Amygdala (tissue), 56 donors: ENCODE results near the gene TCF25.
A peak's percentile ranks its signal among the peaks of the same experiment; 100 is the strongest.
"Not testable (repeated sequence)": the region's sequence is repeated elsewhere in the genome, so short reads cannot be mapped to it uniquely, and the experiment has no call there.

Experiments used
- DNase-seq, 56 donors: peaks; one replicate each; lab custom pipeline; 2025; lab: John Stamatoyannopoulos, UW

The TCF25 gene

DNA sequence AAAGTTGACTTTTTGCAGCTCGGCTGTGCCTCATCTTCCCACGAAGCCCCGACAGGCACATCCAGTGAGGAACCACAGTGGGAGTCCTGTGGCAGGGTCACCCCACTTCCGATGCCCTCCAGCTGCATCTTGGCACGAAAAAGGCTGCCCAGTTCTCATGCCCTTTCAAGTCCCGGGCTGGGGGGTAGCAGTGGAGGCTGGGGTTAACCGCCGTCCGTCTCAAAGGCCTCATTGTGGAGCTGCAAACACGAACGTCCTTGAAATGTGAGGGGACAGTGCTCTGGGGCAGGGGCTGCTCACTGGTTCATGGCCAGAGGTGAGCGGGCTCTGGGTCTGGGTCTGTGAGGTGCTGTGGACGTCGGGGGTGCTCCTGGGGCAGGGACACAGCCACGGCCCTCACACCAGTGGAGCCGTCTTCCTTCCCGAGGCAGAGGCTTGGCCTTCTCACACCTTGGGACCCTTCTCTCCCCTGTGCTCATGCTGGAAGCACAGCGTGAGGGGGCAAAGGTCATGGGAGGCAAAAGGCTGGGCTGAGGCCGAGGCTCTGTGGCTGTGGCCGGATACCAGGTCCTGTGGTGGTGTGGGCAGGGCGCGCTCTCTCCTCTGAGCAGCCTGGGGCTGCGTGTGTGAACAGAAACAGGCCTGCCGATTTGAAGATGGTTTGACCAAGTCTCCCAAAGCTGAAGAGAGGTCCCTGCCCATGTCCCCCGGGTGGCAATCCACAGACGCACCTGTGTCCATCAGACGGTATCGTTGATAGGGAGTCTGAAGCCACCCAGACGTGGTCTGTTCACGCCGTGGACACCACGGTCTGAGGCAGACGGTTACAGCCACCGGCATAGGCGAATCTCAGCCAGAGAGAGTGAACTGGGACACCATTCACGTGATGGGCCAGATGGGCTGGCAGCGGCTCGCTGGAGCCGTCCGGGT lies 42.2 kb downstream of the TCF25 start:
- peak in 11 of 56 donors; percentile 4 to 49 (median 19) for DNase-seq

DNA sequence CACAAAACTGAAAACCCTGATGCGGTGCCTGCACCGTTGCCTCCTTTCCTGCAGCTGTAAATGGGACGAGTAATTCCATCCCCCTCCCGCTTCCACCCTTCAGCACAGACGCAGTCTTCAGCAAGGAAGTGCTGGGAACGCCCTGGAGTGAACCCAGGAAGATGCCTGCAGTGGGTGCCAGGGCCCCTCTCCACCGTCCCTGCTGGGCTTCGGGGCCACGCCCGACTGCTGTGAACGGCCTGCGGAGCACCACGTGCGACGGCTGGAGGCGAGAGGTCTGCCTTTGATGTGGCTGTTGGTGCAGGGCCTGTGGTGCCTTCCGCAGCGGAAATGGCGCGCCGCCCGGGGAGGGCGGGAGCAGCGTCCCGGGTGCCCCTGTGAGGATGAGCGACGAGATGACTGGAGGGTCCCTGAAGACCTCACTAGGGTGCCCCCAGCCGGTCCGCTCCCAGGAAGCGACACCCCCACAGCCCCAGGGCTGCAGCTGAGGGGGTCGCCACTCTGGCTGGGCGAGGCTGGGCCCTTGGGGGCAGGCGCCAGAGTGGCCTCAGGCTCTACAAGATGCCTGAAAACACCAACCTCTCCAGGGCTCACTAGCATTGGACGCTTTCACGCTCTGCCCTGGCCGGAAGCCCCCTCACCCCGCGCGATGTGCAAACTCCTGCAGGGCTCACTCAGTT lies 44.5 kb downstream of the TCF25 start:
- peak in 24 of 56 donors; percentile 11 to 63 (median 38) for DNase-seq

DNA sequence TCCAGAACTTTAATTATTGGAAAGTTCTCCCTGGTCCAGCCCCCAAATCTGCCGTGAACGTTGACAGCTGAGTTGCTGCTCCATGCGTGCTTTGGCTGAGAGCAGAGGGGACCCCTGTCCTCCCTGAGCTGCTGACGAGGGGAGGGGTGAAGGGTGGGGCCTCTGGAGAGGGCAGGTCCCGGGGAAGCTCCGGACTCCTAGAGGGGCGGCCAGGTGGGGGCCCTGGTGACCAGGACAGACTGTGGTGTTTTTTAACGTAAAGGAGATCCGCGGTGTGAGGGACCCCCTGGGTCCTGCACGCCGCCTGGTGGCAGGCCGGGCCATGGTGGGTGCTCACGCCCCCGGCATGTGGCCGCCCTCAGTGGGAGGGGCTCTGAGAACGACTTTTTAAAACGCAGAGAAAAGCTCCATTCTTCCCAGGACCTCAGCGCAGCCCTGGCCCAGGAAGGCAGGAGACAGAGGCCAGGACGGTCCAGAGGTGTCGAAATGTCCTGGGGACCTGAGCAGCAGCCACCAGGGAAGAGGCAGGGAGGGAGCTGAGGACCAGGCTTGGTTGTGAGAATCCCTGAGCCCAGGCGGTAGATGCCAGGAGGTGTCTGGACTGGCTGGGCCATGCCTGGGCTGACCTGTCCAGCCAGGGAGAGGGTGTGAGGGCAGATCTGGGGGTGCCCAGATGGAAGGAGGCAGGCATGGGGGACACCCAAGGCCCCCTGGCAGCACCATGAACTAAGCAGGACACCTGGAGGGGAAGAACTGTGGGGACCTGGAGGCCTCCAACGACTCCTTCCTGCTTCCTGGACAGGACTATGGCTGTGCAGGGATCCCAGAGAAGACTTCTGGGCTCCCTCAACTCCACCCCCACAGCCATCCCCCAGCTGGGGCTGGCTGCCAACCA lies 45.3 kb downstream of the TCF25 start, which contains the start of gene MC1R:
Gene MC1R (plus strand): TSS at position 410 of the 895 bp plus-strand sequence. CDS start 397 bp downstream, at position 807.
- peak in 2 of 56 donors; percentile 18 to 42 for DNase-seq

DNA sequence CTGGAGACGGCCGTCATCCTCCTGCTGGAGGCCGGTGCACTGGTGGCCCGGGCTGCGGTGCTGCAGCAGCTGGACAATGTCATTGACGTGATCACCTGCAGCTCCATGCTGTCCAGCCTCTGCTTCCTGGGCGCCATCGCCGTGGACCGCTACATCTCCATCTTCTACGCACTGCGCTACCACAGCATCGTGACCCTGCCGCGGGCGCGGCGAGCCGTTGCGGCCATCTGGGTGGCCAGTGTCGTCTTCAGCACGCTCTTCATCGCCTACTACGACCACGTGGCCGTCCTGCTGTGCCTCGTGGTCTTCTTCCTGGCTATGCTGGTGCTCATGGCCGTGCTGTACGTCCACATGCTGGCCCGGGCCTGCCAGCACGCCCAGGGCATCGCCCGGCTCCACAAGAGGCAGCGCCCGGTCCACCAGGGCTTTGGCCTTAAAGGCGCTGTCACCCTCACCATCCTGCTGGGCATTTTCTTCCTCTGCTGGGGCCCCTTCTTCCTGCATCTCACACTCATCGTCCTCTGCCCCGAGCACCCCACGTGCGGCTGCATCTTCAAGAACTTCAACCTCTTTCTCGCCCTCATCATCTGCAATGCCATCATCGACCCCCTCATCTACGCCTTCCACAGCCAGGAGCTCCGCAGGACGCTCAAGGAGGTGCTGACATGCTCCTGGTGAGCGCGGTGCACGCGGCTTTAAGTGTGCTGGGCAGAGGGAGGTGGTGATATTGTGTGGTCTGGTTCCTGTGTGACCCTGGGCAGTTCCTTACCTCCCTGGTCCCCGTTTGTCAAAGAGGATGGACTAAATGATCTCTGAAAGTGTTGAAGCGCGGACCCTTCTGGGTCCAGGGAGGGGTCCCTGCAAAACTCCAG lies 46.4 kb downstream of the TCF25 start:
- no peak for DNase-seq

DNA sequence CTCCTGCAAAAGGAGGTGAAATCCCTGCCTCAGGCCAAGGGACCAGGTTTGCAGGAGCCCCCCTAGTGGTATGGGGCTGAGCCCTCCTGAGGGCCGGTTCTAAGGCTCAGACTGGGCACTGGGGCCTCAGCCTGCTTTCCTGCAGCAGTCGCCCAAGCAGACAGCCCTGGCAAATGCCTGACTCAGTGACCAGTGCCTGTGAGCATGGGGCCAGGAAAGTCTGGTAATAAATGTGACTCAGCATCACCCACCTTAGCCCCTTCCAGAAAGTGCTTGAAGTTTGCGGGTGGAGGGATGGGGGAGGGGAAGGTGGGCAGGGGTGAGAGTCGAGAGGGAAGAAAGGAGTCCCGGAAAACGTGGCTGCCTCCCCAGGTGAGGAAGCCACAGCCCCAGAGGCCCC lies 47.3 kb downstream of the TCF25 start:
- no peak for DNase-seq

DNA sequence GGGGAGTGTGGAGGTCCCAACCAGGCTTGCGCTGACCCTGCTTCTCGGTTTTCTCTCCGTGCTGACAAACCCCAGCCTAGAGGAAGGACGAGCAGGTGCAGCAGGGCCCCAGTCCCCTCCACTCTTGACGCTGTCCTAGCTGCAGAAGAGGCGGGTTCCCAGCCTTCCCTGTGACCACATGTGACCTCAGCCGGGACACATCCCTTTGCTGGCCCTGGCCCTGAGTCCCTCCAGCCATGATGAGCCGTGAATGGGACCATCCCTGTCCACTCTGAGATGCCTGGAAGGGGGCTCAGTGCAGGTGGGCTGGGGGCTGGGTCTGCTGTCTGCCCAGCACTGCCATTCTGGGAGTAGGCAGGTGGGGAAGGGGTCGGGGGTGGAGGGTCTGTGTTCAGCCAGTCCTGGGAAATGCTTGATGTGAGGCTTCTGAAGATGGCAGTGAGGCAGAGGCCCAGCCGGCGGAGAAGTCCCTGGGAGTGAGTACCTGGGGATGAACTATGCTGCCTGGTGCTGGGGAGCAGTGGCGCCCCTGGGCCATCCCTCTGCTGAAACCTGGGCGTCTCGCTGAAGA lies 47.8 kb downstream of the TCF25 start:
- no peak for DNase-seq

DNA sequence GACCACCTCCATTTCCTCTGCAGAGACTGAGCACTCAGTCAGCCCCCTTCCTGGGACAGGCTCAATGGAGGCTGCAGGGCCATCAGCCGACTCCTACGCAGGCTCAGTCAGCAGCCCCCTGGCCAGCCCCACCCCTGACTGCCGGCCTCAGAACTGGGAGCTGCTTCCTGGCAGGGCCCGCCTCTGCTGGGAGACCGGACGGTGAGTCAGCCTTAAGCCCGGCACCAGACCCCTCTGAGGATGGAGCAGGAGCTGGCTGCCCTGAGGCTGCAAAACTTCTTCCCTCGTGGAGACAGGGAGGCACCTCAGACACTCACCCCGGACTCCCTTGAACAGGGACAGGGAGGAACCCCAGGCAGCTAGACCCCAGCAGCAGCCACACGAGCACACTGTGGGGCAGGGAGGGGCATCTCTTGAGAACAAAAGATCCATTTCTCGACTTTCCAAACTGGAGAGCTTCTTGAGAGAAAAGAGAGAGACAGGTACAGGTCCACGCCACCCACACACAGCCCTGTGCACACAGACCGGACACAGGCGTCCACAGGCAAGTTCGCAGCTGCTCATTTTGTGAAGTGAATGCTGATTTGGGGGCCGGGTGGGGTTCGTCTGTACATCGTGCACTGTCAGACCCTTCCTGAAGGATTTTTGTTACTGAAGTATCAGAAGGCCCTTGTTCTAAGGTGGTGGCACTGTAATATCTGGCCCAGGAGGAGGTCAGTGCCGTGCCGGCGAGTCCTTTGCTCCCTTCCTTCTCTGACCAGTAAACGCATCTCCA lies 48.5 kb downstream of the TCF25 start:
- peak in 8 of 56 donors; percentile 13 to 52 (median 30) for DNase-seq

DNA sequence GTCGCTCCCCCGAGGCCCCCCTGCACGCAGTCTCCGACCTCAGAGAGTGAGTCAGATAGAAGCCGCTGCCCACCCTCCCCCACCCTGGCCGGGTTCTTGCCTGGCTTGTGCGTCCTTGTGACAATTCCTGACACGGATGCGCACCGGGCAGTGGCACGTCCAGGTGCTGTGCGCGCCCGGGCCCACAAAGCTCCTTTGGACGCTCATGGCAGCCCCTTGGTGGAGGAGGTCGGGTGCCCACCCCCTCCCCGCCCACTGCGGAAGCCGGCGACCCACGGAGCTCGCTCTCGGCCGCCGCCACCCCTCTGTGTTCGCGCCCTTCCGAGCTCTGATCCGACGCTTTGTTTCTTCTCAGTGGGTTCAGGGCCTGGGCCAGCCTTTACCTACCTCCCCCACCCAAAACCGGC lies 49.1 kb downstream of the TCF25 start:
- DNase-seq: peak in 21 of 56 donors; percentile 20 to 70 (median 39)

DNA sequence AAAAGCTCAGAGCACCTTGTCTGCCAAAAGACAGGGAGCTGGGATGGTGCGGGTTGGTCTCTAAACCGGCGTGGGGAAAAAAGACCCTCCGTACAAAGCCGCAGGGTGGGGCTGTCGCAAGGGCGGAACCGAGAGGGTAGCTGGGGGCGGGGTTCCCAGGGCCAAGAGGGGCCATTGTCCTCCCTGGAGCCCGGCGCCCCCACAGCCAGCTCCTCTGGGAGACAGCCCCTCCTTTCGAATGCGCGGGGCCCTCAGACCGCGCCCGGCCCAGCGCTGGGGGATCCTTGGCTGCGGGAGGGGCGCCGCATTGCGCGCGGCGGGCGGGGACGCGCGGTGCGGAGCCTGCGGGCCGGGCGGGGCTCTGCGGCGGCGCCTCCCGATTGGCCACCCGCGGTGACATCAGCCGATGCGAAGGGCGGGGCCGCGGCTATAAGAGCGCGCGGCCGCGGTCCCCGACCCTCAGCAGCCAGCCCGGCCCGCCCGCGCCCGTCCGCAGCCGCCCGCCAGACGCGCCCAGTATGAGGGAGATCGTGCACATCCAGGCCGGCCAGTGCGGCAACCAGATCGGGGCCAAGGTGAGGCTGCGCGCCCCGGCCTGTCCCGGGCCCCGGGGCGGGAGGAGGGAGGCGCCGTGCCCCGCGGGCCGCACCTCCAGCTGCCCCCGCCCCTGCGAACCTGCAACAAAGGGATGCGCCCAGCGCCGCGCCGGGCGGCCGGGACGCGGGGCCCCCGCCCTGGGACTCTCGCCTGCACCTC lies 49.7 kb downstream of the TCF25 start, which contains the start of gene TUBB3:
Gene TUBB3 (plus strand): TSS at position 459 of the 756 bp plus-strand sequence. CDS start 60 bp downstream, at position 519.
- peak in 45 of 56 donors; percentile 11 to 92 (median 59) for DNase-seq

DNA sequence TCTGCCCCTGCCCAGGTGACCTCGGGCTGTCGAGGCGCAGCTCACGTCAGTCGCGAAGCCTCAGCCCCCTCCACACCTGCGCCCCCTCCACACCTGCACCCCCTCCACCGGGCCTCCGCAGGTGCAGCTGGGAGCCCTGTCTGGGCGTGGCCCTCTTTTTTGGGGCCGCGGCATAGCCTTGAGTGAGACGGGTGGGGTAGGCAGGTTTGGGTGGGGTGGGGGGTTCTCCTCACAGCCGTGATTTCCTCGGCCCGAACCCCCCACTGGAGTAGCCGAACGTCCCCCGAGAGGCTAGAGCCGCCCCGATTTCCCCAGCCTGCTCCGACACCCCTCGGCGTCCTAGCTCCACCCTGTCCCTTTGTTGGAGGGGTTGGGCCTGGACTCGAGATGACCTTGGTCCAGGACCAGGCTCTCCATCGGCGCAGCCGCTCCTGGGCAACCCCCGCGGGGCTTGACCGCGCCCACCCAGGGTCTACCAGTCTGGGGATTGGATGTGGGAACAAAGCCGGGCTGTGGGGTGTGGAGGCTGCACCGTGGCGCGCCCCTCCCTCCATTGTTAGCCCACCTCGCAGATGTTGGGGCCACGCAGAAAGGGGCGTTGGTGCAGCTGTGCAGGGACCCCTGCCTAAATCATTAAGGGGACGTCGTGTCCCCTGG lies 50.4 kb downstream of the TCF25 start:
- peak in 3 of 56 donors; percentile 16 to 77 (median 28) for DNase-seq

DNA sequence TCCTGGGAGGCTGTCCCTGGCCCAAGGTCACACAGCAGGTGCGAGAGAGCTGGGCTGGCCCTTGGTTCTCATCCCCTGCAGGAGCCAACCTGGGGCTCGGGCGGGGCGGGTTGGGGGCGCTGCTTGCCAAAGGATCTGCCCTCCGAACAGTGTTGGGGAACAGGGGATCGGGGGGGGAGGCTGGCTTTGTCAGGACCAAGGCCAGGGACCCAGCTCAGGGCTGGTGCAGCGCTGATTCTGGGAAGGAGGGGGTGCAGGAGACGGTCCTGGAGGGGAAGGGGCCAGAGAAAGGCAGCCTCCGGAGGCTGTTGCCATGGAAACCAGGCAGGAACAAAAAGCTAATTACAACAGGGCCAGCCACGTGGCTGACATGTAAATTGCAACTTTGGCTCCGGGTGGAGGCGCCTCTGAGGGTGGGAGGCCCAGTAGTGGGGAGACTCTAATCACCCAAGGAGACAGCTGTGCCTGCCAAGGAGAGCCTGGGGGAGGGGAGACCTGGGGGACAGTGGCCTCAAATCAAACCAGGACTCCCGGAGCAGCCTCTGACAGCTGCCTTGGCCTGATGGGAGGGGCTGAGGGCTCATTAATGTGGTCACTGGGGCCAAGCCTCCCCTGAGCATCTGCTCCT lies 51.0 kb downstream of the TCF25 start:
- DNase-seq: peak in 31 of 56 donors; percentile 16 to 71 (median 37)

DNA sequence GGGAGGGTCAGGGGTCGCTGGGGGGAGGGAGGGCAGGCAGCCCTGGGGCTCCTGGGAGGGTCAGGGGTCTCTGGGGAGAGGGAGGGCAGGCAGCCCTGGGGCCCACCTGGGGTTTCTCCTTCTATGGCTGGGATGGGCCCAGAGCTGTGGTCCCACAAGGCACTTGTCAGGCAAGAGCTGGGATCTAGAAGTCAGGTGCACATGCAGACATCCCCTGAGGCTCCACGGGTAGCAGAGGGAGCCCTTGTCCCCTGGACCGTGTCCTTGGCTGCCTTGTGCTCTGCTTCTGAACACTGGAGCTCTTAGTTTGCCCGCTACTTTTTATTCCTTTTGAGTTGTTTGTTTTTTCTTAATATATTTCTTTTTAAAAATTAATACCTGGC lies 51.5 kb downstream of the TCF25 start:
- DNase-seq: no peak

DNA sequence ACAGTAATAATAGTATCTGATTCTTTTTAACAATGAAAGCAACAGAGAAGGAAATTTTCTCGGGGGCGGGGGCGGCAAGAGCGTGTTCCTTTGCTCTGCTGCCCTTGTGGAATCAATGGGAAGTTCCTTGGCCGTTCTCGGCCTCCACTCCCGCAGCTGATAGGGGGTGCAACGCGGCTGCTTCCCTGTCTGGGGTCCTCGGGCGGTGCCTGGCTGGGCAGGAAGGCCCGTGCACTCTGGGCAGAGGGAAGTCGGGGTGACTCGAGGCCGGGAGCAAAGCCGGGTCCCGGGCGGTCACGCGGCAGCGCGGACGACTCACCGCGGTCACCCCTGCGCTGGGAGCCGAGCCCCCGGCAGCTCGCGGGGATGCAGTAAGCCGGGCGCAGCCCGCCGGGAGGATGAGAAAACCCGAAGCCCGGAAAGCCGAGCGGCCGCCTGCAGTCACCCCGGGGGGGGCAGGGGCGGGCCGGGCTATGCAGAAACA lies 52.2 kb downstream of the TCF25 start:
- DNase-seq: no peak

DNA sequence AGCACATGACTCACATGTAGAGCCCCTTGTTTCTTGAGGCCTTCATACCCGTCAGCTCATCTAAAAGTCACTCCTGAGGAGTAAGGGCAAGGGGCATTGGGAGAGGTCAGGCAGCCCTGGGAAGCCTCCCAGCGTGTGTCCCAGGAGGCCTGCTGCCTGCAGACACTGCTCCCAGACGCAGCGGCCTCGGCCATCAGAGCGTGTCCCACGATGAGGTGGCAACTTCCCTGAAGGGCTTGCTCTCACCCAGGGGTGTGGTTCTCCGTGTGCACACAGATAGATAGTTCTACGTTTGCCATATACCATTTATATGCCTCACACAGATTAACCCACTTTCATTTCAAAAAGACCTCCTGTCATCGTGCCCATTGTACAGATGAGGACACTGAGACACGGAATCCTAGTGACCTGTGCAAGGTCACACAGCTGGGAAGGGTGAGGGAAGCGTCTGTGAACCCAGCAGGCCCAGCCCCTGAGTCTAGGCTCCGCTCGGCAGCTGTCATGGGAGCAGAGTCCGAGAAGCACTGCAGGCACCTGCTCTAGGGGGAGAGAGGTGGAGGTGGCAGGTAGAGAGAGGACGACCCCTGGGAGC lies 58.0 kb downstream of the TCF25 start:
- DNase-seq: no peak

DNA sequence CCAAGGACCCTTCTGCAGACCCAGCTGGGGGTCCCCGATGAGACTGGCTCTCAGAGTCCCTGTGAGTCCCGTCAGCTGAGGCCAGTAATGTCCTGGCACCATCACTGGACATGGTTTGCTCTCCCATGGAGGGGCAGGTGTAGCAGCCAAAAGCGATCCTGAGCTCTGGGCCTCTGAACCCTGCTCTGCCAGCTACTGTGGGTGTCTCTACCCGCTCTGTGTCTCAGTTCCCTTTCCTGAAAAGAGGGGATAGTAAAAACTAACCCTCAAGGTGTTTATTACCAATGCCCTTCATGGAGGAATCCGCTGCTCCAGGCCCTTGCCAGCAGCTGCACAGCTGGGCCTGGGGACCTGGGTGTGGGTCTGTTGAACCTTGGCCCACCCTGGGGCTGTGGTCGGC lies 58.6 kb downstream of the TCF25 start:
- no peak for DNase-seq

DNA sequence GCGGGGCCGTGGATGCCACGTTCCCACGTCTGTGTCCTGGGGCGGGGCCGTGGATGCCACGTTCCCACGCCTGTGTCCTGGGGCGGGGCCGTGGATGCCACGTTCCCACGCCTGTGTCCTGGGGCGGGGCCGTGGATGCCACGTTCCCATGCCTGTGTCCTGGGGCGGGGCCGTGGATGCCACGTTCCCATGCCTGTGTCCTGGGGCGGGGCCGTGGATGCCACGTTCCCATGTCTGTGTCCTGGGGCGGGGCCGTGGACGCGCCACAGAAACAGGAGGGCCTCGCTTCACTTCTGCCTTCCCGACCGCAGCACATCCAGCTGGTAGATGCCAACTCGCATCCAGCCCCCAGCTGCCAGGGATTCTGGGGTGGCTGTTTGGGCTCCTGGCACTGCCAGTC lies 60.6 kb downstream of the TCF25 start:
- DNase-seq: not testable (repeated sequence)
